Activated naive CD8-positive, alpha-beta T cell (primary cell): ENCODE data around the gene GK.
"Not testable (repeated sequence)": the region's sequence is repeated elsewhere in the genome, so short reads cannot be mapped to it uniquely, and the experiment has no call there.

ENCODE experiments used
- H3K27ac Mint-ChIP-seq: one replicate; pipeline ENCODE4 v1.8.0; 2021; ENCODE audit warnings: mixed read lengths
- H3K27me3 Mint-ChIP-seq: one replicate; pipeline ENCODE4 v1.8.0; 2021; ENCODE audit warnings: mixed read lengths
- H3K36me3 Mint-ChIP-seq: one replicate; pipeline ENCODE4 v1.8.0; 2021; ENCODE audit warnings: mixed read lengths
- H3K4me1 Mint-ChIP-seq: one replicate; pipeline ENCODE4 v1.8.0; 2021; ENCODE audit warnings: low read depth, mixed read lengths
- H3K4me3 Mint-ChIP-seq: one replicate; pipeline ENCODE4 v1.8.0; 2021; ENCODE audit warnings: mild to moderate bottlenecking, mixed read lengths
- H3K9me3 Mint-ChIP-seq: one replicate; pipeline ENCODE4 v1.8.0; 2021; ENCODE audit warnings: low read depth, mixed read lengths

The GK gene

DNA sequence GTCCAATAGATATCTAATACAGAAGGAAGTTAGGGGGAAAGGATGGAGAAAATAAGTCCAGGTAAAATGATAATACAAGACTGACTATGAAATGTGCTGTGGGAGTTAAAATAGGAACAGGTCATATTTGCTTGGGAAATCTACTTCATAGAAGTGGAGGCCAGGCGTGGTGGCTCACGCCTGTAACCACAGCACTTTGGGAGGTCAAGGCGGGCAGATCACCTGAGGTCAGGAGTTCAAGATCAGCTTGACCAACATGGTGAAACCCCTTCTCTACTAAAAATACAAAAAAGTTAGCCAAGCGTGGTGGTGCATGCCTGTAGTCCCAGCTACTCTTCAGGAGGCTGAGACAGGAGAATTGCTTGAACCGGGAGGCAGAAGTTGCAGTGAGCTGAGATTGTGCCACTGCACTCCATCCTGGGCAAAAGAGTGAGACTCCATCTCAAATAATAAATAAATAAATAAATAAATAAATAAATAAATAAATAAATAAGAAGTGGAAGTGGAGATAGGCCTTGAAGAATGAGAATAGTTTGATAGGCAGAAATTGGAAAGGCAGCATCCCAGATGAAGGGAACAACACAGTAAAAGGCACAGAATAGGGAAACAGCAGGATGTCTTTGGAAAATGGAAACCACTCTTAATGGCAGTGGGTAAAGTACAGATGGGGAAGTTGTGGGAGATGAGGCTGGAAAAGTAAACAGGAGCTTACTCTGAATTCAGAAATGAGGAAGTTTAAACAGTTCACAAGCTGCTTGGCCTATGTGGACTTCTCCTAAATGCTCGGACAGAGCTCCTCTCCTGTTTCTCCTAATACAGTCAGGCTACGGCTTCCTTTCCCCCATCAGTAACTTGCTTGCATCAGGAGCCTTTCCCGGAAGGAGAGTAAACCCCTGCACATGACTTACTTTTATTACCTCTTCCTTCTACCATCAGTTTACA lies 15.1 kb upstream of the GK start:
- Mint-ChIP-seq H3K27ac (no peak overlapping the region), H3K4me3 (no peak overlapping the region), H3K36me3 (no peaks in the 10 kb centered on the region), H3K27me3 (no peaks in the 10 kb centered on the region), H3K9me3 (no peaks in the 10 kb centered on the region), H3K4me1 (no peaks in the 10 kb centered on the region)

- H3K27me3 Mint-ChIP-seq, H3K4me3 Mint-ChIP-seq, H3K9me3 Mint-ChIP-seq, H3K36me3 Mint-ChIP-seq, H3K4me1 Mint-ChIP-seq, H3K27ac Mint-ChIP-seq: not testable (repeated sequence)
Measured at GRCh38 chrX:30639702-30640101, 13.5 kb upstream of the GK start.

GRCh38 chrX:30642642-30643041 lies 10.6 kb upstream of the GK start:
- Mint-ChIP-seq H3K27ac (no peak overlapping the region), H3K4me1 (no peaks in the 10 kb centered on the region), H3K36me3 (no peaks in the 10 kb centered on the region), H3K9me3 (no peaks in the 10 kb centered on the region), H3K27me3 (no peaks in the 10 kb centered on the region), H3K4me3 (no peak overlapping the region)

DNA sequence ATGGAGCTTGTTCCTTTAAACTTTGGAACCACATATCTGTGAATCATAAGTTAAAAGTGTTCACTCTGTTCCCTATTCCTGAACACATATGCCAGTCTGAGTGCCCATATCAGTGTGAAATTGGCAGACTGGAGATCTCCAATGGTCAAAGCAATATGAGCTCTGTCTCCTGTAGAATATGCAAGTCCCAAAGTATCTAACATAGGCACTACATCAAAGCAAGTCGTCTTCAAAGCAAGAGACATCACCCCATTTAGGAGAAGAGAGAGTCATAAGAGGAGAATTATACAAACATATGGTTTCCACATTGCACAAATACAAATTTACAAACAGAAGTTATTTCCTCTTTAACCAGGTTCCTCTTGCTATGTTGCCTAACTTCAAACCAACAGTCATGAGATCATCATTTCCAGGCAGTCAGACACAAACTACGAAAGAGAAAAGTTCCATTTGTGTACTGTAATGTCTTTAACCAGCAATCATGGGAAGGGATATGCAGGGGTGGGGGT lies 9.9 kb upstream of the GK start:
- H3K9me3 Mint-ChIP-seq: no peaks in the 10 kb centered on the region
- H3K4me1 Mint-ChIP-seq: no peaks in the 10 kb centered on the region
- no peaks in the 10 kb centered on the region for H3K36me3 Mint-ChIP-seq
- no peak overlapping the region for H3K4me3 Mint-ChIP-seq
- H3K27me3 Mint-ChIP-seq: no peaks in the 10 kb centered on the region
- H3K27ac Mint-ChIP-seq: no peak overlapping the region

GRCh38 chrX:30649859-30650258 lies 3.4 kb upstream of the GK start:
- peaks cover 28% of the 10 kb centered on the region for H3K4me1 Mint-ChIP-seq
- no peaks in the 10 kb centered on the region for H3K27me3 Mint-ChIP-seq
- peak overlapping the region; percentile 88 for H3K27ac Mint-ChIP-seq
- no peaks in the 10 kb centered on the region for H3K36me3 Mint-ChIP-seq
- peak overlapping the region; percentile 17 for H3K4me3 Mint-ChIP-seq
- H3K9me3 Mint-ChIP-seq: no peaks in the 10 kb centered on the region

- peak overlapping the region; percentile 90 for H3K27ac Mint-ChIP-seq
- no peaks in the 10 kb centered on the region for H3K27me3 Mint-ChIP-seq
- no peaks in the 10 kb centered on the region for H3K36me3 Mint-ChIP-seq
- peak overlapping the region; percentile 89 for H3K4me3 Mint-ChIP-seq
- H3K4me1 Mint-ChIP-seq: peaks cover 43% of the 10 kb centered on the region
- H3K9me3 Mint-ChIP-seq: no peaks in the 10 kb centered on the region
Measured at GRCh38 chrX:30652527-30653414, 452 bp upstream of the GK start.

DNA sequence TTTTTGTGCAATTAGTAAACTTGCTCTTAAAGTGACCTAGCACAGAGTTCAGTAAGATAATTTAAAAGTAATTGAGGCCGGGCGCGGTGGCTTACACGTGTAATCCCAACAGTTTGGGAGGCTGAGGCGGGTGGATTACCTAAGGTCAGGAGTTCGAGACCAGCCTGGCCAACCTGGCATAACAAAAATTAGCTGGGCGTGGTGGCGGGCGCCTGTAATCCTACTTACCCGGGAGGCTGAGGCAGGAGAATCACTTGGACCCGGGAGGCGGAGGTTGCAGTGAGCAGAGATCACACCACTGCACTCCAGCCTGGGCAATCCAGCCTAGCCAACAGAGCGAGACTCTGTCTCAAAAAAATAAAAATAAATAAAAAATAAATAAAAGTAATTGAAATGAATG lies 1.2 kb downstream of the GK start:
- not testable (repeated sequence) for H3K9me3 Mint-ChIP-seq, H3K27me3 Mint-ChIP-seq, H3K36me3 Mint-ChIP-seq
- Mint-ChIP-seq H3K27ac (peak overlapping the region; percentile 66), H3K4me1 (peaks cover 57% of the 10 kb centered on the region), H3K4me3 (peak overlapping the region; percentile 85)

GRCh38 chrX:30654989-30655607 lies 1.9 kb downstream of the GK start:
- peak overlapping the region; percentile 67 for H3K4me3 Mint-ChIP-seq
- peaks cover 2% of the 10 kb centered on the region for H3K36me3 Mint-ChIP-seq
- peaks cover 51% of the 10 kb centered on the region for H3K4me1 Mint-ChIP-seq
- H3K27ac Mint-ChIP-seq: peak overlapping the region; percentile 64
- no peaks in the 10 kb centered on the region for H3K27me3 Mint-ChIP-seq
- no peaks in the 10 kb centered on the region for H3K9me3 Mint-ChIP-seq

GRCh38 chrX:30655991-30656390 lies 2.8 kb downstream of the GK start:
- peaks cover 47% of the 10 kb centered on the region for H3K4me1 Mint-ChIP-seq

DNA sequence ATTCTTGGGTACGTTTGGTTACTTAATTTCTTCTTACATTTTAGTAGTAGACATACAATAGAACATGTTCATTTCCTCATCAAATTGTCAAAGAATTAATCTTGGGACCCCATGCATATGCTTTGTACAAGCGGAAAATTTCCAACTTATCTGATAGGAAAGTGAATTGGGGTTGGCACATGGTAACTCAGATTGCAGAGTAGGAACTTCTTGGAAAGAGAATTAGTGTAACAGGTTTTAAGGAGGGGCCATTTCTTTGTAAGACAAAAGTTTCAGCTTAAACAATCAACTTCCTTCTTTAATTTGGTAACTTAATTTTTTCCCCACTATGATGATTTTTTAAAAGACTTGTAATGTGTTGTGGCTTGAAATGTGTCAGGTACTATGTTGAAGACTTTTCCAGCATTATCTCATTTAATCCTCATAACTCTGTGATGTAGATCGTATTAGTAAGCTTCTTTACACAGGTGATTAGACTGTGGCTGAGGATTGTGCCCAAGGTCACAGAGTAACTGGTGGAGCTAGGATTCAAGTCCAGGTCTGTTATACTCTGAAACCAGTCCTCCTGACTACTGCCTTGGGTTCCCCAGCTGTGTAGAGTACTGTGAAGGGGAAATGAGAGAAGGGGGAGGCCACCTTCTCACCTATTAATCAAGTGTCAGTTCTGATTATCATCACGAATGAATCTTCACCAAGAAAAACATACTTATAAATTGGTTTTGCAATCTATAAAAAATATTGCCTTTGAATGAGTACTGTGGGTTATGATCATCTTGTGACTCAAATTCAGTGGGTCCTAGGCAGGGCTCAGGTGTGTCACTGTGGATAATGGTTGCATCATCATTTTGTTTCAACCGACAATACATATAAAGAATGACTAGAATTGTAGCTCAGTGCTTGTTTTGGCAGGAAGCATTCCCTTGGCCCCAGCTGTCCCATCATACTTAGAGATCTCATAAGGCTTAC lies 4.3 kb downstream of the GK start:
- H3K4me3 Mint-ChIP-seq: peak overlapping the region; percentile 58
- peaks cover 2% of the 10 kb centered on the region for H3K36me3 Mint-ChIP-seq
- H3K27ac Mint-ChIP-seq: peak overlapping the region; percentile 85

More at GRCh38 chrX:30655991-30656390, 2.8 kb downstream of the GK start:
- Mint-ChIP-seq H3K36me3 (peaks cover 2% of the 10 kb centered on the region), H3K27me3 (no peaks in the 10 kb centered on the region), H3K4me3 (no peak overlapping the region), H3K9me3 (no peaks in the 10 kb centered on the region), H3K27ac (no peak overlapping the region)

DNA sequence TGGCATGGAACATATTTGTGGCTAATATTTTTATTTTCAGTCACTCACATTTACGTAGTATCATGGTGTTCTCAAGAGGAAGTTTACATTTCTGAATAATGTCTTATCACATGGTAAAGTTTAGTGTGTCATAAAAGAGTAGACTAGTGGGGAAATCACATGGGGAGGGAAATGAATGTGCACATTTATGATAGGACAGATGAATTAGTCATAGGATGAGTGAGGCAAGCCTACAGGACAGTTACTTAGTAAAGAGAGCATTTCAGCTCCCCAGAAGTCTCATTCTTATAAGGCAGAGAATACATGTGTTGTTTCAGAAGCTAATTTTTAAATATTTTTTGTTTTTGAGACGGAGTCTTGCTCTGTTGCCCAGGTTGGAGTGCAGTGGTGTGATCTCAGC lies 6.2 kb downstream of the GK start:
- Mint-ChIP-seq H3K4me3 (peak overlapping the region; percentile 10), H3K4me1 (peaks cover 42% of the 10 kb centered on the region), H3K36me3 (peaks cover 2% of the 10 kb centered on the region), H3K27ac (peak overlapping the region; percentile 85), H3K9me3 (no peaks in the 10 kb centered on the region), H3K27me3 (no peaks in the 10 kb centered on the region)

More for the DNA sequence above, 4.3 kb downstream of the GK start:
- Mint-ChIP-seq H3K27me3 (no peaks in the 10 kb centered on the region), H3K9me3 (no peaks in the 10 kb centered on the region), H3K4me1 (peaks cover 43% of the 10 kb centered on the region)

GRCh38 chrX:30661228-30661627 lies 8.0 kb downstream of the GK start:
- Mint-ChIP-seq H3K4me1 (peaks cover 34% of the 10 kb centered on the region), H3K36me3 (peaks cover 4% of the 10 kb centered on the region), H3K4me3 (no peak overlapping the region), H3K9me3 (no peaks in the 10 kb centered on the region), H3K27ac (peak overlapping the region; percentile 84), H3K27me3 (no peaks in the 10 kb centered on the region)

DNA sequence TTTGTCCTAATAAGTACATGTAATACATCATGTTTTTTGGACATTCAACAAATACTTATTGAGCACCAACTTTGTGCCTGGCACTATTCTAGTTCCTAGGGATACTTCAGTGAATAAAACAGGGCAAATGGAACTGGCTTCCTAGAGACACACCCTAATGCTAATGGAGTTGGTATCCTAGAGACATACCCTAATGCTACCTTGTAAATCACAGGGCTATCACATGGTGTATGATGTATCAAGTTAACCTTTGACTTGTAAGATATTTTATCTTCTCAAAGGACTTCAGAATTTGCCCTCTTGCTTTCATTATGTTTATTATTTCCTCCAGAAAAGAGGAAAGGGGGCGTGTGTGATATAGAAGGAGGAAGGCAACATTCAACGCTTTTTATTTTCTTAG lies 10.1 kb downstream of the GK start:
- peaks cover 5% of the 10 kb centered on the region for H3K36me3 Mint-ChIP-seq
- no peaks in the 10 kb centered on the region for H3K9me3 Mint-ChIP-seq
- no peak overlapping the region for H3K4me3 Mint-ChIP-seq
- no peaks in the 10 kb centered on the region for H3K27me3 Mint-ChIP-seq
- H3K27ac Mint-ChIP-seq: no peak overlapping the region
- peaks cover 20% of the 10 kb centered on the region for H3K4me1 Mint-ChIP-seq

GRCh38 chrX:30665471-30665870 lies 12.2 kb downstream of the GK start:
- Mint-ChIP-seq H3K4me3 (no peak overlapping the region), H3K4me1 (peaks cover 7% of the 10 kb centered on the region), H3K9me3 (no peaks in the 10 kb centered on the region), H3K27me3 (no peaks in the 10 kb centered on the region), H3K36me3 (peaks cover 11% of the 10 kb centered on the region), H3K27ac (no peak overlapping the region)
